Fibroblast of villous mesenchyme (primary cell): ENCODE results near the gene CCL22. TPM values are rescaled to one million over a fixed set of nuclear protein-coding genes. Genes with fewer than 3 reads are reported as not detected.
A peak's percentile ranks its signal among the peaks of the same experiment; 100 is the strongest.

Experiments
- DNase-seq: peaks from one replicate; pipeline ENCODE4 v3.0.0-alpha.2; 2010; ENCODE audit warnings: low read depth
- H3K4me3 ChIP-seq: 2 replicates; pipeline ENCODE4 v1.5.1; 2011; ENCODE audit warnings: low read depth, mild to moderate bottlenecking, low read length
- CTCF ChIP-seq: IDR thresholded peaks from 2 replicates; pipeline ENCODE4 v1.5.1; 2012; ENCODE audit warnings: low read depth, mild to moderate bottlenecking, low read length; ENCODE audit not compliant: insufficient read depth
- total RNA-seq: library from RNA; depleted of rRNA; stranded (reverse); fragments of >200 nt; gene quantifications from 2 replicates; pipeline ENCODE4 v1.2.3, GENCODE V29; 2012

CCL22 gene
- total RNA-seq, 1 donor: not detected

- peak; percentile 20 for DNase-seq
- H3K4me3 ChIP-seq: no peak overlapping the region
- peak; percentile 11 for TF ChIP-seq CTCF
Measured at GRCh38 chr16:57318240-57318970, 40.2 kb upstream of the CCL22 start.

GRCh38 chr16:57319646-57320045, 38.9 kb upstream of the CCL22 start:
- no peak for DNase-seq
- H3K4me3 ChIP-seq: no peak overlapping the region
- TF ChIP-seq CTCF: no peak

- no peak overlapping the region for H3K4me3 ChIP-seq
- DNase-seq: no peak
- no peak for TF ChIP-seq CTCF
Measured at GRCh38 chr16:57324749-57325148, 33.8 kb upstream of the CCL22 start.

GRCh38 chr16:57325458-57325857, 33.1 kb upstream of the CCL22 start:
- no peak for TF ChIP-seq CTCF
- H3K4me3 ChIP-seq: no peak overlapping the region
- peak; percentile 59 for DNase-seq

GRCh38 chr16:57329718-57330327, 28.8 kb upstream of the CCL22 start:
- DNase-seq: no peak

GRCh38 chr16:57331355-57331754, 27.2 kb upstream of the CCL22 start:
- TF ChIP-seq CTCF: no peak
- DNase-seq: no peak
- H3K4me3 ChIP-seq: no peak overlapping the region

More at GRCh38 chr16:57329718-57330327, 28.8 kb upstream of the CCL22 start:
- no peak overlapping the region for H3K4me3 ChIP-seq
- no peak for TF ChIP-seq CTCF
